PFSK-1 (cell line): ENCODE measurements around the gene KIF17.

Experiments
- FOXP2 ChIP-seq: optimal IDR thresholded peaks from 2 replicates; pipeline ENCODE3; 2011; ENCODE audit warnings: borderline replicate concordance, control low read depth, inconsistent platforms; ENCODE audit not compliant: insufficient read depth; ENCODE audit errors: extremely low read length, extremely low read depth
- POLR2AphosphoS5 ChIP-seq: IDR thresholded peaks from 2 replicates; pipeline ENCODE4 v1.6.1; 2012; ENCODE audit warnings: low read depth, mild to moderate bottlenecking, control low read depth, low read length, moderate library complexity
- REST ChIP-seq, 2 experiments: IDR thresholded peaks; 2 replicates each; pipeline versions ENCODE4 v1.6.1 to v1.8.0; 2011 to 2012; ENCODE audit warnings: low read depth in 2 of 2, low read length in 2 of 2, control low read depth in 1 of 2, inconsistent platforms in 1 of 2, mild to moderate bottlenecking in 1 of 2, moderate library complexity in 1 of 2; ENCODE audit not compliant: insufficient read depth in 1 of 2
- SIN3A ChIP-seq: IDR thresholded peaks from 2 replicates; pipeline ENCODE4 v1.6.1; 2012; ENCODE audit warnings: mild to moderate bottlenecking, low read length, moderate library complexity, borderline replicate concordance; ENCODE audit not compliant: insufficient read depth
- TAF1 ChIP-seq: IDR thresholded peaks from 2 replicates; pipeline ENCODE4 v1.6.1; 2012; ENCODE audit warnings: low read length, control low read depth, borderline replicate concordance; ENCODE audit not compliant: insufficient read depth

Gene KIF17

GRCh38 chr1:20701446-20701845 is 16.4 kb downstream of the KIF17 start:
- no peak for TF ChIP-seq TAF1
- no peak for TF ChIP-seq FOXP2
- no peak for TF ChIP-seq SIN3A
- TF ChIP-seq POLR2AphosphoS5, result no peak
- TF ChIP-seq REST (IDR thresholded peaks at IDR 0.05; ENCODE audit: insufficient read depth in 1 of 2, low read depth in 2 of 2, low read length in 2 of 2), result no peak

- no peak for TF ChIP-seq REST (IDR thresholded peaks at IDR 0.05; ENCODE audit: insufficient read depth in 1 of 2, low read depth in 2 of 2, low read length in 2 of 2)
- no peak for TF ChIP-seq FOXP2
- TF ChIP-seq SIN3A, result no peak
- TF ChIP-seq TAF1, result no peak
- no peak for TF ChIP-seq POLR2AphosphoS5
Observed at GRCh38 chr1:20700636-20701215, 17.1 kb downstream of the KIF17 start.

DNA sequence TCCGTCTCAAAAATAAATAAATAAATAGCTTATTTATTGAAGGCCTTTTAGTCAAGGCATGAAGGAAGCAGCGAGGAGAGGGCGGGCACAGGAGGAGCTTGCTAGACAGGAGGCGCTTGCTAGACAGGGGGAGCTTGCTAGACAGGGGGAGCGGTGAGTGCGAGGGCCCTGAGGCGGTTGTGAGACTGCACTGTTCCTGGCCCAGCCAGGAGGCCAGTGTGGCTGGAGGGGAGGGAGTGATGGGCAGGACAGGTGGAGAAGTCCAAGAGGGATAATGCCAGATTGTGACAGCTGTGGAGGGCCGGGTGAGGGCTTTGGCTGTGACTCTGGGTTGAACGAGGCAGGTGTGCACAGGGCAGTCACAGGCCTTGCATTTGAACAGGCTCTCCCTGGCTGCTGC is 18.2 kb downstream of the KIF17 start:
- TF ChIP-seq POLR2AphosphoS5, result no peak
- no peak for TF ChIP-seq REST (IDR thresholded peaks at IDR 0.05; ENCODE audit: insufficient read depth in 1 of 2, low read depth in 2 of 2, low read length in 2 of 2)
- no peak for TF ChIP-seq FOXP2
- TF ChIP-seq SIN3A, result no peak
- TF ChIP-seq TAF1, result no peak

DNA sequence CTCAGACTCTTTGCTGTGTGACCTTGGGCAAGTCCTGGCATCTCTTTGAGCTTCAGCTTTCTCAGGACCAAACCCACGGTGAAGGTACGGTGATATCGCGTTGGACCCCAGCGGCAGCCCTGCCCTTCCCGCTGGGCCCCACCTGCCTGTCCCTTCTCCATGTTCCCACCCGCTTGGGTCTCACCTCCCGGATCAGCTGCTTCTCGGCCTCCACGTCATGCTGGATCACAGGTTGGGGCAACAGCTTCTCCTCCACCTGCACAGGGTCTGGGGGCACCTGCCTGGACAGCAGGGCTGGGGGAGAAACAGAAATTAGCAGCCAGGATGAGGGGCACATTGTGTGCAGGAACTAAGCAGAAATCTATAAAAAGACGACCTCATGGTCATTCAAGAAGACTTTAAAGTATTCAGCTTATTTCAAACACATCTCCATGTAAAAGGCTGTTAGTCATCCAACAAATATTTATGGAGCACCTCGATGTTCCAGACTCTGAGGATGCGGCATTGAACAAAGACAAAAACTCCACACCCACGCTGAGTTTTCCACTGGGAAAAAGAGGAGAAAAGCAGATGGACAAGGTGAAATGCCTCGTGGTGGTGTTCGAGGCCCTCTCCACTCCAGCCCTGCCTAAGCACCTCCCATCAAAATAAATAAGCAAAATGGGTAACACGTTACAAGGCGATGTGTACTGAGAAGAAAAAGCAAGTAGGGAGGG is 19.5 kb downstream of the KIF17 start:
- no peak for TF ChIP-seq POLR2AphosphoS5

DNA sequence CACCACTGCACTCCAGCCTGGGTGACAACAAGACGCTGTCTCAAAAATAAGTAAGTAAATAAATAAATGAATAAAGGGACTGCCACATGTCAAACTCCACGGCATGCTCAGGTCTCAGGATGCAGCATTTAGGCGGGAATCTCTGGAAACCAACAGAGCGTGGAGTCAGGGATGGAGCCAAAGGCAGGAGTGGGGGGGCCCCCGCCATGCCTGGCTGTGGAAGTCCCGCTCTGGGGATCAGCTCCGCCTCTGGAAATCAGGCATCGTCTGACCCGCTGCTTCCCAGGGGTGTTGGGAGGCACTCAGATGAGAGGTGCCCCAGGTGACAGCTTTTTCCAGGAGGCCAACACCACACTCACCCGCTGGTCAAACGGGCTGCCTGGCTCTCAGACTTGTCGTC is 20.2 kb downstream of the KIF17 start:
- TF ChIP-seq SIN3A, result no peak
- no peak for TF ChIP-seq TAF1
- no peak for TF ChIP-seq FOXP2
- TF ChIP-seq POLR2AphosphoS5, result no peak
- no peak for TF ChIP-seq REST (IDR thresholded peaks at IDR 0.05; ENCODE audit: insufficient read depth in 1 of 2, low read depth in 2 of 2, low read length in 2 of 2)
